ENCODE results near the gene INTS11. TPM values are rescaled to one million over a fixed set of nuclear protein-coding genes. Genes with fewer than 3 reads are reported as not detected.

INTS11 gene
- total and polyA plus RNA-seq, 2 donors from 2014 or later = 73.6 to 100 TPM

- Histone ChIP-seq H3K9me3 (ENCODE audit: control insufficient read depth in 2 of 3, insufficient read depth in 1 of 3, low read length in 3 of 3) (no peaks in the 10 kb centered on the region), H3K4me3 (ENCODE audit: low read length in 3 of 3) (peak overlapping the region; percentile 53 to 74 (median 71)), H3K36me3 (ENCODE audit: control insufficient read depth in 2 of 3, insufficient read depth in 3 of 3, low read length in 3 of 3) (peaks cover 0 to 6% (median 0%) of the 10 kb centered on the region in 3 donors), H3K27me3 (ENCODE audit: control insufficient read depth, insufficient read depth, low read length) (no peaks in the 10 kb centered on the region), H3K9ac (ENCODE audit: low read length in 3 of 3) (peak overlapping the region in 1 of 3 donors; percentile 13), H3K4me1 (ENCODE audit: control insufficient read depth in 2 of 3, insufficient read depth in 2 of 3, low read depth in 1 of 3, low read length in 3 of 3) (peaks cover 0 to 36% (median 12%) of the 10 kb centered on the region in 3 donors), H3K27ac (ENCODE audit: low read depth in 2 of 2, low read length in 2 of 2) (peak overlapping the region in 1 of 2 donors; percentile 32)
- DNase-seq (peak in 1 of 5 donors; percentile 83), FAIRE-seq (no peak)
- no peak for TF ChIP-seq CTCF (IDR thresholded peaks at IDR 0.05; ENCODE audit: borderline replicate concordance, extremely low read depth, insufficient read depth)
- intact Hi-C loops (cut with DNase I) = no loop called here
Measured at GRCh38 chr1:1307261-1307922, 17.1 kb downstream of the INTS11 start.

- H3K9ac ChIP-seq (ENCODE audit: low read length in 3 of 3) = peak overlapping the region in 2 of 3 donors; percentile 6 to 13
- intact Hi-C loops (cut with DNase I) = no loop called here
- TF ChIP-seq CTCF (IDR thresholded peaks at IDR 0.05; ENCODE audit: borderline replicate concordance, extremely low read depth, insufficient read depth) = no peak
- H3K4me3 ChIP-seq (ENCODE audit: low read length in 3 of 3) = peak overlapping the region; percentile 53 to 74 (median 71)
- no peak for DNase-seq
- FAIRE-seq = no peak
- H3K36me3 ChIP-seq (ENCODE audit: control insufficient read depth in 2 of 3, insufficient read depth in 3 of 3, low read length in 3 of 3) = peaks cover 0 to 6% (median 0%) of the 10 kb centered on the region in 3 donors
- H3K27ac ChIP-seq (ENCODE audit: low read depth in 2 of 2, low read length in 2 of 2) = no peak overlapping the region
- no peaks in the 10 kb centered on the region for H3K27me3 ChIP-seq (ENCODE audit: control insufficient read depth, insufficient read depth, low read length)
- H3K9me3 ChIP-seq (ENCODE audit: control insufficient read depth in 2 of 3, insufficient read depth in 1 of 3, low read length in 3 of 3) = no peaks in the 10 kb centered on the region
- peaks cover 0 to 36% (median 12%) of the 10 kb centered on the region in 3 donors for H3K4me1 ChIP-seq (ENCODE audit: control insufficient read depth in 2 of 3, insufficient read depth in 2 of 3, low read depth in 1 of 3, low read length in 3 of 3)
Measured at GRCh38 chr1:1306661-1307260, 17.7 kb downstream of the INTS11 start.

GRCh38 chr1:1306070-1306660 lies 18.3 kb downstream of the INTS11 start:
- no peaks in the 10 kb centered on the region for H3K27me3 ChIP-seq (ENCODE audit: control insufficient read depth, insufficient read depth, low read length)
- TF ChIP-seq CTCF (IDR thresholded peaks at IDR 0.05; ENCODE audit: borderline replicate concordance, extremely low read depth, insufficient read depth) = no peak
- no peak overlapping the region for H3K27ac ChIP-seq (ENCODE audit: low read depth in 2 of 2, low read length in 2 of 2)
- H3K9me3 ChIP-seq (ENCODE audit: control insufficient read depth in 2 of 3, insufficient read depth in 1 of 3, low read length in 3 of 3) = no peaks in the 10 kb centered on the region
- H3K4me1 ChIP-seq (ENCODE audit: control insufficient read depth in 2 of 3, insufficient read depth in 2 of 3, low read depth in 1 of 3, low read length in 3 of 3) = peaks cover 0 to 36% (median 12%) of the 10 kb centered on the region in 3 donors
- intact Hi-C loops (cut with DNase I) = no loop called here
- peak overlapping the region; percentile 53 to 74 (median 71) for H3K4me3 ChIP-seq (ENCODE audit: low read length in 3 of 3)
- peak overlapping the region in 1 of 3 donors; percentile 13 for H3K9ac ChIP-seq (ENCODE audit: low read length in 3 of 3)
- DNase-seq (no peak), FAIRE-seq (no peak)
- H3K36me3 ChIP-seq (ENCODE audit: control insufficient read depth in 2 of 3, insufficient read depth in 3 of 3, low read length in 3 of 3) = peaks cover 0 to 2% (median 0%) of the 10 kb centered on the region in 3 donors
